ENCODE results near the gene TRMT112.

TRMT112 gene

GRCh38 chr11:64275031-64275800 lies 42.1 kb downstream of the TRMT112 start:
- DNase-seq (ENCODE audit: low spot score): no peak

DNA sequence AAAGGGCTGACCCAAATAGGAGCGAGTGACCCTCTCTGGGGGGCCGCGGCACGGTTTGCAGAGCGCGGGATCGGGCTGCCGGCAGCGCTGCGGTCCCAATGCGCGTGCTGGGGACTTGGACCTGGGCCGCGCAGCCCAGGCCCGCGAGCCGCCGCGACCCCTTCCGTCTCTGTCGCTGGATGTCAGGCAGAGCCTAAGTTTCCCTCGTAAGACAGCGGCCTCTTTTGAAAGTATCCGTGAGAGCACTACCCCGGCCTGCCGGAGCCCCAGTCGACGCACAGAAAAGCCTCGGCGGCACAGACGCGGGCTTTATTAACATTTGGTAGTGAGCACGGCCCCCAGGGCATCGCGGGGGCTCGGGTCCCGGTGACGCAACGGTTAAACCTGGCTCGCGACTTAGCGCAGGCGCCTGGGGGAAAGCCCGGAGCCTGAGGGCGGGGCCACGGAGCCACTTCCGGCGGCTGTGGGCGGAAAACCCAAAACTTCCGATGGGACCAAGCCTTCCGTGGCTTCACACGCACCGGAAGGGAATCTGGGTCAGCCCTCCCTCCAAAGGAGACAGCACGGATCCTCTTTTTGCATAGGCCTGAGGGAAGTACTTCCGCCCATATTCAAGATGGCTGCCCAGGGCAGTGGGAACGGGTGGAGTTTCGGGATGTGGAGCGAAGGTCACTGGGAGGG lies 47.7 kb downstream of the TRMT112 start:
- peak; percentile 93 for DNase-seq (ENCODE audit: low spot score)

DNA sequence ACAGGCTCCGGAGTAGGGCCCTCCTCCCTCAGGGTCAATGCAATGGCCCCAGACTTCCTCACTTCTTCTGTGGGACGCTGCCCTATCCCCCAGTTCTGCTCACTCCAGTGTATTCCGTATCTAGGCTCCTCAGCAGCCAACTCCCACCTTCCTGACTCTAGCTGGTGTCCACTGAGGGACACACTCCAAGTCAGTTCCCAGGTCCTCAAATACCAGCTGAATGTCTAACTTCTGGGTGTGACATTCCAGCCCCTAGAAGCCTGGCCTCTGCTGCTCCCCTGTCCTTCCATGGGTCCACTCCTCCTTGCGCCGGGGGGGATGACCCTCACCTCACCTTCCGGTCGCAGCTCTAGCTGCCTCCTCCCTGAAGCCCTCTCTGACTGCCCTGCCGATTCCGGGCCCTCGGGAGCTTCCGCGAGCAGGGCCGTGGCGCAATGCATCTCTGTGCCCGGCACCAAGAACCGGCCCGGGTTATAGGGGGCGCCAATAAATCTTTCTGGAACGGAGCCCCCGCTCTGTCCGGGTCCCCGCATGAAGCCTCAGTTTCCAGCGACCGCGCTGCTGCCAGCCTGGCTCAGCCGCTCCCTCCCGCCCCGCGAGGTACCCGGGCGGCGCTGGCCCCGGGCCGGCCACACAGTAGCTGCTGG lies 48.3 kb downstream of the TRMT112 start:
- DNase-seq (ENCODE audit: low spot score): peak; percentile 57

DNA sequence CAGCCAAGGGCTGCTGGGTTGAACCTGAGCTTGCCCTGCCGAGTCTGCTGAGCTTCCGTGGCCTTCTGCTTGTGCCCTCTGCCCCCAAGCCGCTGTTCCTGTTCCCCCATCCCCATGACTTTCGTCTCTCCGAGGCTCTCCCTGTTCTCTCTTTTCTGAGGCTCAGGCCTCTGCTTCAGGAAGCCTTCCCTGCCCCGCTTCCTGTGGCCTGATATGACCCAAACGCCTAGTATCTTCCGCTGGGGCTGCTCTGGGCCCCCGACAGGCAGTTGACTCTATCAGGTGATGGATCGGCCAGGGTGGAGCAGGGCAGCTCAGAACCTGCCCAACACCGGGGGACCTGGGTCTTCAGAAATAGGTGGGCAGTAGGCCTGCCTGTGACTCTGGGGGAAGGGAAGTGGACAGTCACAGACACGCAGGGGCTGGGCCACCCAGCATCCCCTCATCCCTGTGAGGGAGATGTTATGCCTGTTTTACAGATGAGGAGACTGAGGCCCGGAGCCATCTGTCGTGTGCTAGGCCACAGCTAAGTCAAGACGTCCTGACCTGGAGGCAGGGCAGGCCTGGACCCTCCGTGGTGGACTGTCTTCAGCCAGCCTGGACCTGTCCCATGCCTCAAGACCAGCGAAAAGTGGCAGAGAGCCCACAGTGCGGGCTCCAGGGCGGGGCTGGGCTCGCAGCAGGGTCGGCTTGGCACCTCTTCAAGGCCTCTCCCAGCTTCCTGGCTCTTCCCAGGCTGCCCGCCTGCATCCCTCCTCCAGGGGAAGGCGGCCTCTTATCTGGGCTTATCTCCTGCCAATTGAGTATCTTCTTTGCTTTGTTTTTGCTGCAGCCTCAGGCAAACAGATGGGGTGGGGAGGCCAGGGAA lies 49.1 kb downstream of the TRMT112 start:
- peak; percentile 35 for DNase-seq (ENCODE audit: low spot score)

- no peak for DNase-seq (ENCODE audit: low spot score)
These were observed 50.0 kb downstream of the TRMT112 start for GRCh38 chr11:64267207-64267945.

Data from hepatic stellate cell (primary cell).